HL-60 (cell line): ENCODE results near the gene MRGPRX1.
"Not testable (repeated sequence)": the region's sequence is repeated elsewhere in the genome, so short reads cannot be mapped to it uniquely, and the experiment has no call there.

Source experiments
- POLR2AphosphoS5 ChIP-seq: IDR thresholded peaks from 2 replicates; pipeline ENCODE4 v1.6.1; 2012; ENCODE audit warnings: low read depth
- TF ChIP-seq, protein P1 (sequence below): IDR thresholded peaks from one replicate; pipeline ENCODE4 v1.5.1; 2011; ENCODE audit warnings: low read length, control low read depth, inconsistent platforms; ENCODE audit not compliant: insufficient read depth

DNA sequence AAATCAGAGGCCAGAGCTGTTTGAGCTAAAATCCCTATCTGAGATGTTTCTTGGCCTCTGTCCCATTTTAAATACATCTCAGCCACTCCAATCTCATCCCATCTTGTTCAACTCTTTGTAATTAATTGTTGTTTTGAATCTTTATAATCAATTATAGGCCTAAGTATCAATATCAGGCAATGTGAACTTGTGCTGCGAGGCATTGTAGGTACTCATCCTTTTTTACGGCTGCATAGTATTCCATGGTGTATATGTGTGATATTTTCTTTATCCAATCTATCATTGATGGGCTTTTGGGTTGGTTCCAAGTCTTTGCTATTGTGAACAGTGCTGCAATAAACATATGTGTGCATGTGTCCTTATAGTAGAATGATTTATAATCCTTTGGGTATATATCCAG is 47.5 kb downstream of the MRGPRX1 start:
- TF ChIP-seq, protein P1, sequence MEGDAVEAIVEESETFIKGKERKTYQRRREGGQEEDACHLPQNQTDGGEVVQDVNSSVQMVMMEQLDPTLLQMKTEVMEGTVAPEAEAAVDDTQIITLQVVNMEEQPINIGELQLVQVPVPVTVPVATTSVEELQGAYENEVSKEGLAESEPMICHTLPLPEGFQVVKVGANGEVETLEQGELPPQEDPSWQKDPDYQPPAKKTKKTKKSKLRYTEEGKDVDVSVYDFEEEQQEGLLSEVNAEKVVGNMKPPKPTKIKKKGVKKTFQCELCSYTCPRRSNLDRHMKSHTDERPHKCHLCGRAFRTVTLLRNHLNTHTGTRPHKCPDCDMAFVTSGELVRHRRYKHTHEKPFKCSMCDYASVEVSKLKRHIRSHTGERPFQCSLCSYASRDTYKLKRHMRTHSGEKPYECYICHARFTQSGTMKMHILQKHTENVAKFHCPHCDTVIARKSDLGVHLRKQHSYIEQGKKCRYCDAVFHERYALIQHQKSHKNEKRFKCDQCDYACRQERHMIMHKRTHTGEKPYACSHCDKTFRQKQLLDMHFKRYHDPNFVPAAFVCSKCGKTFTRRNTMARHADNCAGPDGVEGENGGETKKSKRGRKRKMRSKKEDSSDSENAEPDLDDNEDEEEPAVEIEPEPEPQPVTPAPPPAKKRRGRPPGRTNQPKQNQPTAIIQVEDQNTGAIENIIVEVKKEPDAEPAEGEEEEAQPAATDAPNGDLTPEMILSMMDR = not testable (repeated sequence)
- TF ChIP-seq POLR2AphosphoS5 = not testable (repeated sequence)
